HepG2 (cell line): Measurements from ENCODE around the gene MIF. TPM values are rescaled to one million over a fixed set of nuclear protein-coding genes. Genes with fewer than 3 reads are reported as not detected.

ENCODE experiments used
- BRD4 ChIP-seq: sonication (generic); formaldehyde crosslinking; IDR thresholded peaks from 2 replicates; pipeline ENCODE4 v1.4.0; 2020; ENCODE audit warnings: missing genetic modification reagents
- CAMTA2 ChIP-seq: sonication (generic); formaldehyde crosslinking; IDR thresholded peaks from 2 replicates; pipeline ENCODE4 v1.4.0; 2020; ENCODE audit warnings: mild to moderate bottlenecking, missing genetic modification reagents, borderline replicate concordance
- FOXA3 ChIP-seq: IDR thresholded peaks from 2 replicates; pipeline ENCODE4 v1.6.1; 2016; ENCODE audit warnings: missing genetic modification reagents, missing compliant biosample characterization
- FOXO1 ChIP-seq: sonication (generic); formaldehyde crosslinking; IDR thresholded peaks from 2 replicates; pipeline ENCODE4 v1.4.0; 2020; ENCODE audit warnings: missing genetic modification reagents
- HBP1 ChIP-seq: IDR thresholded peaks from 2 replicates; pipeline ENCODE4 v1.6.1; 2016; ENCODE audit warnings: low read depth, control low read depth
- KLF11 ChIP-seq: IDR thresholded peaks from 2 replicates; pipeline ENCODE4 v1.6.1; 2016; ENCODE audit warnings: missing compliant biosample characterization
- NFE2L1 ChIP-seq: sonication (generic); formaldehyde crosslinking; IDR thresholded peaks from 2 replicates; pipeline ENCODE4 v1.4.0; 2020; ENCODE audit warnings: missing genetic modification reagents, mild to moderate bottlenecking, borderline replicate concordance
- RBM22 ChIP-seq: fragments of 200-400 bp; formaldehyde crosslinking; optimal IDR thresholded peaks from 2 replicates; pipeline ENCODE3; 2017; ENCODE audit warnings: mild to moderate bottlenecking, low read length, moderate library complexity
- ZGPAT ChIP-seq: IDR thresholded peaks from 2 replicates; pipeline ENCODE4 v1.6.1; 2016; ENCODE audit warnings: mild to moderate bottlenecking
- ZIK1 ChIP-seq: sonication (generic); formaldehyde crosslinking; IDR thresholded peaks from 2 replicates; pipeline ENCODE4 v1.5.0; 2020; ENCODE audit warnings: mild to moderate bottlenecking, low read depth, missing genetic modification reagents, borderline replicate concordance
- ZMAT3 ChIP-seq: sonication (generic); formaldehyde crosslinking; conservative IDR thresholded peaks from 2 replicates; pipeline ENCODE4 v1.7.0; 2021; ENCODE audit warnings: missing genetic modification reagents
- ZMAT5 ChIP-seq: sonication (generic); formaldehyde crosslinking; IDR thresholded peaks from 2 replicates; pipeline ENCODE4 v1.5.0; 2020; ENCODE audit warnings: mild to moderate bottlenecking, low read depth, missing genetic modification reagents, borderline replicate concordance
- ZNF142 ChIP-seq: sonication (generic); formaldehyde crosslinking; IDR thresholded peaks from 2 replicates; pipeline ENCODE4 v1.4.0; 2020; ENCODE audit warnings: missing genetic modification reagents
- ZNF740 ChIP-seq: sonication (generic); formaldehyde crosslinking; IDR thresholded peaks from 2 replicates; pipeline ENCODE4 v1.4.0; 2020; ENCODE audit warnings: missing genetic modification reagents
- ZNF777 ChIP-seq: sonication (generic); formaldehyde crosslinking; IDR thresholded peaks from 2 replicates; pipeline ENCODE4 v1.4.0; 2020; ENCODE audit warnings: missing genetic modification reagents
- ZNF883 ChIP-seq: sonication (generic); formaldehyde crosslinking; IDR thresholded peaks from 2 replicates; pipeline ENCODE4 v1.5.1; 2020; ENCODE audit warnings: mild to moderate bottlenecking, missing genetic modification reagents; ENCODE audit errors: not compliant biosample characterization
- ZSCAN20 ChIP-seq: sonication (generic); formaldehyde crosslinking; IDR thresholded peaks from 2 replicates; pipeline ENCODE4 v1.4.0; 2020; ENCODE audit warnings: missing genetic modification reagents, mild to moderate bottlenecking, borderline replicate concordance
- polyA plus RNA-seq, 8 experiments: library from polyadenylated mRNA; depleted of rRNA in 3 of 8; stranded (reverse) in 7 of 8; unstranded in 1 of 8; fragments of >200 nt; fragmentation: Illumina TruSeq in 4 of 8; extraction: Trizol in 4 of 8; gene quantifications; 2 replicates each; pipeline versions ENCODE4 v1.2.1 to v1.2.3, GENCODE V29; 2011 to 2016; ENCODE audit warnings: low read depth in 4 of 8, missing spikeins in 1 of 8, mixed read lengths in 1 of 8; ENCODE audit not compliant: insufficient read depth in 1 of 8
- total RNA-seq, 5 experiments: library from RNA; depleted of rRNA; stranded (reverse); fragments of >200 nt; fragmentation: Illumina TruSeq; extraction: Trizol; gene quantifications; 2 replicates each; pipeline ENCODE4 v1.2.3, GENCODE V29; 2016; ENCODE audit warnings: low read depth in 1 of 5

The MIF gene
- total and polyA plus RNA-seq, 2 of the 13 experiments (the other 11 are each of a cell fraction or from before 2014, with no cell fraction given) = 634 to 675 TPM

- 0 out of 2 replicates have a peak, but pooled peaks have one; percentile 19 for TF ChIP-seq ZNF740 (CRISPR knock-in tag)
- TF ChIP-seq HBP1 = 0 out of 2 replicates have a peak, but pooled peaks have one; percentile 3
- TF ChIP-seq RBM22 = peak; percentile 94
- TF ChIP-seq ZNF142 (CRISPR knock-in tag) = peak; percentile 73
- TF ChIP-seq NFE2L1 (CRISPR knock-in tag) = 0 out of 2 replicates have a peak, but pooled peaks have one; percentile 15
- 0 out of 2 replicates have a peak, but pooled peaks have one; percentile 9 for TF ChIP-seq KLF11 (CRISPR knock-in tag)
- TF ChIP-seq ZIK1 (CRISPR knock-in tag) = peak; percentile 20; the same call in 1 of the 2 replicates
- TF ChIP-seq CAMTA2 (CRISPR knock-in tag) = no peak; the same call in 1 of the 2 replicates
- TF ChIP-seq ZMAT5 = no peak; the same call in 1 of the 2 replicates
- TF ChIP-seq ZGPAT = peak; percentile 39; the same call in 1 of the 2 replicates
- peak; percentile 28; the same call in 1 of the 2 replicates for TF ChIP-seq ZNF777 (CRISPR knock-in tag)
- peak; percentile 39; the same call in 1 of the 2 replicates for TF ChIP-seq FOXA3 (CRISPR knock-in tag)
- TF ChIP-seq ZMAT3 = peak; percentile 57
- TF ChIP-seq BRD4 (CRISPR knock-in tag) = peak; percentile 40
- TF ChIP-seq FOXO1 (CRISPR knock-in tag) = 0 out of 2 replicates have a peak, but pooled peaks have one; percentile 28
- TF ChIP-seq ZNF883 (CRISPR knock-in tag) = peak; percentile 30
- TF ChIP-seq ZSCAN20 = no peak
These were observed 771 bp downstream of the MIF start (continued) for GRCh38 chr22:23894710-23895598.
